WI38 (cell line): ENCODE results near the gene TSHZ2.

Source experiments
- H3K4me3 ChIP-seq: 2 replicates; pipeline ENCODE4 v1.5.1; 2011; ENCODE audit warnings: low read depth, mild to moderate bottlenecking, control low read depth, low read length
- CTCF ChIP-seq: IDR thresholded peaks from 2 replicates; pipeline ENCODE4 v1.5.1; 2012; ENCODE audit warnings: low read depth, mild to moderate bottlenecking, control low read depth, low read length

The TSHZ2 gene

GRCh38 chr20:53303413-53303760 is 331.2 kb downstream of the TSHZ2 start:
- no peak for TF ChIP-seq CTCF
- H3K4me3 ChIP-seq = no peak overlapping the region

- H3K4me3 ChIP-seq = no peak overlapping the region
- TF ChIP-seq CTCF = no peak
Measured at GRCh38 chr20:53304146-53304545, 332.0 kb downstream of the TSHZ2 start.

GRCh38 chr20:53306192-53306805 is 334.1 kb downstream of the TSHZ2 start:
- H3K4me3 ChIP-seq = no peak overlapping the region
- TF ChIP-seq CTCF = no peak

GRCh38 chr20:53307964-53308597 is 335.9 kb downstream of the TSHZ2 start:
- no peak for TF ChIP-seq CTCF
- no peak overlapping the region for H3K4me3 ChIP-seq

- no peak for TF ChIP-seq CTCF
- no peak overlapping the region for H3K4me3 ChIP-seq
Measured at GRCh38 chr20:53309515-53309914, 337.4 kb downstream of the TSHZ2 start.

- TF ChIP-seq CTCF = no peak
- H3K4me3 ChIP-seq = no peak overlapping the region
Measured at GRCh38 chr20:53312957-53313356, 340.8 kb downstream of the TSHZ2 start.

GRCh38 chr20:53316206-53316937 is 344.2 kb downstream of the TSHZ2 start:
- no peak overlapping the region for H3K4me3 ChIP-seq
- TF ChIP-seq CTCF = no peak
